Activated effector memory CD4-positive, alpha-beta T cell treated with Interleukin-2 at 50 U/mL for 16 hours (primary cell): Measurements from ENCODE around the gene PLPP4.

Source experiments
- DNase-seq: peaks from one replicate; pipeline ENCODE4 v3.0.0-alpha.2; 2020

PLPP4 gene

GRCh38 chr10:120616311-120616911 lies 159.4 kb downstream of the PLPP4 start:
- no peak for DNase-seq

GRCh38 chr10:120628197-120628596 lies 171.2 kb downstream of the PLPP4 start:
- no peak for DNase-seq

- DNase-seq: no peak
Observed at GRCh38 chr10:120630266-120630665, 173.2 kb downstream of the PLPP4 start.

GRCh38 chr10:120632047-120632446 lies 175.0 kb downstream of the PLPP4 start:
- no peak for DNase-seq

- no peak for DNase-seq
Observed at GRCh38 chr10:120632942-120633341, 175.9 kb downstream of the PLPP4 start.

- DNase-seq: no peak
Observed at GRCh38 chr10:120634659-120635058, 177.6 kb downstream of the PLPP4 start.
